GM18526 (cell line): ENCODE results near the gene MAML2.

ENCODE experiments used
- POLR2A ChIP-seq: IDR thresholded peaks from 3 replicates; pipeline ENCODE4 v1.6.1; 2011; ENCODE audit not compliant: insufficient read length; ENCODE audit errors: extremely low read depth

MAML2 gene

DNA sequence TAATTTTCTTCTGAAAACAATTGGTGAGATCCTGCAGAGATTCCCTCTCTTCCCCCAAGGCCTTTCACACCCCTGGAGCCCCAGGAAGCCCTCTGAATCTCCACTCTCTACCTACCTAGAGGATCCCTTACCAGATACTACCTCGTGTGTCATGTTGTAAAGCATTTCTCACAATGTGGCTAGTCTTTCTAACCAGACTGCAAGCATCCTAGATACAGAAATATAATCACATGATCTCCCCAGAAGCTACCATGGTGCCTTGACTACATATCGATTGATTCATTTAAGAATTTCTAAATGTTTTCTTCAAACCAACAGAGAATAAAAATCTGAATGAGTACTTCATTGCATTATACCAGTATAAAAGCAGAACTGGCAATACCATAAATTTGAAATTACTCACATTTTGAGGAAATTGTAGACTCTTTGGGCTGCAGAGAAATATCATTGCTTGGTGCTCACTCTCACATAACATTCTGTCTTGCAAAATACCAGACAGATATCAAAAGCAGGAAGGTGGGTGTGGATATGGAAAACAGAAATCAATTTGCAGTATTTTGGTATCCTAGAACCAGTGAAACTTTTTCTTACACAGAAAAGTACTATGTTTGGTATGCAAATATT, 113.5 kb downstream of the MAML2 start:
- no peak for TF ChIP-seq POLR2A

DNA sequence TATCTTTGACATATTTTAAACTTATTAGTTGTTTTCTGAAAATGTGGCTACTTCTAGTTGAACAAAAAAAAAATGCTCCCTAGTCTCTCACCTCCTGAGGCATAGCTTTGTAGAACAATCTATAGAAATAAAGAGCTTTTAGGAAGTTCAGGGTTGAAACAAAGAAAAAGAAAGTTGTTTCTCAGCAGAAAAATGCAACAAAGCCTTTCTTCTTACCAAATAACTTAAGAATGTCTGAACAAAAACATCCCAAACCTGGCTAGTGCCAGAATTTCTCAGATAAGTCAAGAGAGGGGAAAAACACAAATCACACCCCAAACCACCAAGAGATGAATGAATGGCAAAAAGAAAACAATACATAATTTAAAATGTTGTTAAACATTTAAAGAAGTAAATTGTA, 114.1 kb downstream of the MAML2 start:
- no peak for TF ChIP-seq POLR2A

DNA sequence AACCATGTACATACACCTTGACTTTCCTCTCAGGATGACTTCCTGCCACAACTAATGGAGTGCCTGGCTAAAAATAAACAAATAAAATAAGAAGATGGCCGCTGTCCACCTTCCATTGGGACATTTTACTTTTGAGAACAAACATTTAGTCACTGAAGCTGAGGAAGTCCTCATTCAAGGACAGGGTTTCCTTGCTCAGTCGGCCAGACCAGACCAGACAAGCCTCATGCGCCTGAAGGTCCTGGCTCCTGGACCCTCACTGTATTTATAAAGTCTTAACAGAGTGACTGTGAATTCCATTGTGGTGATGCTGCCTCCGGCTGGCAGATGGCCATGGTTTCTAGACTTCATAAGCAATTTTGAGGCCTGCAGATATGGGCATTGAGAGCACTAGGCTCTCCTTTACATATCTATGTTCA, 114.5 kb downstream of the MAML2 start:
- TF ChIP-seq POLR2A: no peak

DNA sequence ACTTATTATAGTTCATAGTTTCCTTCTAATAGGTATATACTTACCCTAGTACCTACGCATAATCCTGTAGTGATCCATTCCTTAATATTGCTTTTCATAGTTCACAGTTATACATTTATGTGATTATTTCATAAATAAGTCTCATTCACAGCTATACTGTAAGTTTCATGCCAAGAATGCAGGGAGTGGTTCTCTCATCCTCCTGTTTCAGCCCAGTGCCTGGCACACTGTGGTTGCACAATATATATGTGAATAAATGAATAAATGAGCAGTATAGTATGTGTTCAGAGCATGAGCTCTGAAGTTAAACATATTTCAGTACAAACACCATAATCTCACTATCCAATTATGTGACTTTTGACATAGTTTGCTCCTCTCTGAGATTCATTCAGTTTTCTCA, 115.8 kb downstream of the MAML2 start:
- no peak for TF ChIP-seq POLR2A

DNA sequence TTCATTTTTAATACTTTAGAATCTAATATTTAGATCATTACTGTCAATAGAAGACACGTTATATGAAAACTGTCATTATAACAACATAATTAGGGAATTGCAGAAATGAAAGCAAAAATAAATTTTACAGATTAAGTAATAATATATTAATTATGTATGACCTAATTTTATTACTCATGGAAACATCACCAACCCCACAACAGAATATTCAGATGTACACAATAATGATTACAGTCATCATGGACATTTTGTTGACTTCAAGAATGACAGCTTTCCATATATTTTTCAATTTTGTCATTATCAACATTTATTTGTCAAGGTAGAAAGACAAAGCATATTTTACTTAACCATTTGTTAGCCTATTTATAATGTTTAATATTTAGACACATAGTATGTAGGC, 119.9 kb downstream of the MAML2 start:
- TF ChIP-seq POLR2A: no peak

DNA sequence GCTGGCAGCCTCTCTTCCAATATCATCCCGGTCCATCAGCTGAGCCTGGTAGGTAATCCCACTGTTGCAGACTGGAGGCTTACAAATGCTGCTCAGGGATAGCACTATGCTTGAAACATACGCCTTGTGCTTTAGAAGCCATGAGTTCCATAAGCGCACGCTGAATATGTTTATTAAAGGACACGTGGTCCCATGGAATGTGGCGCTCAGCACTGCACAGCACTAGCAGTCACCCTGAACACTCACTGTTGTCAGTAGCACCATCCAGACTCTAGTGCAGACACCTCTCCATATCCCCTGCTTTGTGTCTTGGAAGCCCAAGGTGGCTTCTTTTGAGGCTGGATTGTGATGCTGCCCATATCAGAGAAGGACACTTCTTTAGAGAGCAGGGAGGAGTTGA, 120.9 kb downstream of the MAML2 start:
- TF ChIP-seq POLR2A: no peak

DNA sequence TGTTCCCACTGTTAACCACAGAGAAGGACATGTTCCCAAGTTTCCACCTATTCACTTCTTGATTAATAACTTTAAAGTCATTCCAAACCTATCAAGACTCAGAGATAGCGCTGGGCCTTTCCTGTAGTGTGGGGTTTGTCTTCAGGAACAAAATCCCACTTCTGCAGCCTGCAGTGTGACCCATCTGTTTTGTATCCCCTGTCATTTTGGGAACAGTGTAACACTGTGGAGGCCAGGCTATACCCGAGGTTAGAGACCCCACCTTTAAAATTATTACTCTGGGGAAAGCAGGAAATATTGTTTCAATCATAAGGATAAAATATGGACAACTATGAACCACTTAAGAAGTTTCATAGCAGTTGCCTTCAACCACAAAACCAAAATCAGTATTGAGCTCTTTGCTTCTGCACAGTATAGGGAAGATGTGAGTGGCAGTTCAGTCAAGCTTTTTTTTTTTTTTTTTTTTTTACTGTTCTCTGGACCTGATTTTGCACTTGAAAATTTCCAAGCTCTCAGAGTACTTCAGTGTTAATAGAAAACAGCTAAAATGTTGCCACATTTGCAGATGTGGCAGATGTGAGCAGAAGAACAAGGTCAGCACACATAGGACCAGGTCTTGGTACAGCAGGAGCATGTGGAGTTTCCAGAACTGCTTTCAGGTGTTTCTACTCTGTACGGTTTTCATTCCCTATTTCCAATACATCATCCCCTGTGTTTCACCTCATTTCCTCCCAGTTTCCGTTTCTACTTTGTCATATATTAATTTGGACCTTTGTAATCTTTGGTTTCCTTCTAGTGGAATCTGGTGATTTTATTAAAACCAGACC, 121.5 kb downstream of the MAML2 start:
- no peak for TF ChIP-seq POLR2A

DNA sequence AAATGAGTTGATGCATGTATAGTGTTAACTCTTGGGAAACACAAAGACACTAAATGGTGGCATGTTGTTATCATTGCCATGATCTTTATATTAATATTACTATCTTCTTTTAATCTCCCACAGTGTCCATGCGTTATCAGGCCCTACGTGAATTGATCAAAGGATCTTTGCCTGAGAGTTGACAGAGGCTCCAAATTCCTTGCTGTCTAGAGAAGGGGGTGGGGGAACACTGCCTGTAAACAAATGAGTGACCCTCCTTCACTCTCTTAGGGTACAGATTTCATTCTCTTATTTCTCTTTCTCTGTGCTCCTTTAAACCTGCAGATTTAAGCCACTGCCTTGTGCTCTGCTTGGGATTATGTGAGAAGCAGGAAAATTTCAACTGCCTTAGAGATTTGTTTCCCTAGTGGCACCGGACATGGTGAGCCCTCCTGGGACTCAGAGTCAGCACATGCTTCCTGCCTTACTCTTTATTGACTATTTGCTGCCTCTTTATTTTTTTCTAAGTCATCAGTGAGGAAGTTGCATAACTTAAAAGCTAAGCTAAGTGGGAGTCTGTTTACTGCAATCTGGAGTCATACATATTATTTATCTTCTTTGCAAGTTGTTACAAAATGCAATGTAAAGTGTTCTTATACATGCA, 122.9 kb downstream of the MAML2 start:
- no peak for TF ChIP-seq POLR2A

DNA sequence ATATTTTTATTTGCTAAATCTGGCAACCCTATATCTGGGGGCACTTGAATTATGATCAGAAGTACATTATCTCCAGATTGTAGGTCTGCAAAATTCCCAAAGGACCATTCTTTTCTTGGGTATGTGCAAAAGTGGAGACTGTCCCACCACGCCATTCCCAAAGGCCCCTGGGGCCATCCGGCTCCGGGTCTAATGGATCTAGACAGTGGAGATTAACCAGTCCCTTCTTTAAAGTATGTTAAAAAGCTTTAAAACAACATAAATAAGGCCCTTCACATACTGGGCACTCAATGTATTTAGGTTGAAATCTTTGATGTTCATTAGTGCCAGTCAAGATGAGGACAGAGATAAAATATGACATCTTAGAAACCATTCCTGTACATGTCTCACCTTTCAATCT, 124.1 kb downstream of the MAML2 start:
- TF ChIP-seq POLR2A: no peak

DNA sequence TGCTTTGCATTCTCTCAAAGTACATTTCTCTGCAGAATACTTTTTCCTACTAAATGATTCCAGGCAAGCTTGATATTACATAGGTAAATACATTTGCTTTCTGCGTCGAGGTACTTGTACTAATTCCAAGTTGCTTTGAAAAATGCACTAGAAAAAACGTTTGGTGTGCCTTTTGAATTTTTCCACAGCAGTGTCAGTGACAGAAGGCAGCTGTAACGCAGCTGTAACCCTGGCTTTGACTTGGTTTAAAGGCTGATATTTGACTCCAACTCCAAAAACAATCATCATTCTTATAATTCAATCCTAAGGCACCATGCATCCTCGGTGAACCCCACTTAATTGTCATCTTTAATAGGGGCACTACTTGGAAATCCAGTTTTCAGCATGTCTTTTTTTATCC, 125.0 kb downstream of the MAML2 start:
- TF ChIP-seq POLR2A: no peak

DNA sequence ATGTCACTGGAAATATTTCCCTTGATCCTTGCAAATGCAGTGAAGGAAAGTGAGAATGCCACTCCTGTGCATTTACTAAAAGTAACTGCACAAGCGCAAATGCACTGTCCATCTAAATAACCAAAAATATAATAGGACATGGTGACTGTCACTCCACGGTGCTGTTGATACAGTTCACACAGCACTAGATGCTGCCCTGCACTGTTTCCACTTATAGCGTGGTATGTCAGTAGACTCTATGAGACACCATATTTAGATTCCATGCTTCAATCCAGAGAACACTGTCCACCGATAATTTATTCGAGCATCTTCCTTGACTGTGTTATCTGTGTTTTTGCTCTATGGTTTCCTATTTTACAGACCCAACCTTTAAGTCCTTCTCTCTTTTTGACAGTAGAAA, 125.8 kb downstream of the MAML2 start:
- no peak for TF ChIP-seq POLR2A

DNA sequence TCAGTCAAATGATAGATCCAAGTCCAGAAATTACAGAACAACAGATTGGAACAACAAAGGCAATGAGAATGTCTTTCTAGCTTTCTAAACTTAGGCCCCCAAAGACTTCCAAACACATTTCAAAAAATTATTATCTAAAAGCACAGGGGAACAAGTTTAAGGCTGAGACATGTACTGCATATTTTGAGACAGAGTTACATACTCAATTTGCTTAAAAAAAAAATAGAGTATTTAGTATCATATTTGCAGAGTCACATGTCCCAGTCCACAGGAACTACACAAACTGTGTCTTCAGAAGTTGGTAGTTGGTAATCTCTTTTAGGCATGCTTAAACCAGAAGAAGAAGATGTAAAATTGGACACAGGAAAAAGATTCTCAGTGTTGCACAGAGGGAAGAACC, 127.2 kb downstream of the MAML2 start:
- TF ChIP-seq POLR2A: no peak

DNA sequence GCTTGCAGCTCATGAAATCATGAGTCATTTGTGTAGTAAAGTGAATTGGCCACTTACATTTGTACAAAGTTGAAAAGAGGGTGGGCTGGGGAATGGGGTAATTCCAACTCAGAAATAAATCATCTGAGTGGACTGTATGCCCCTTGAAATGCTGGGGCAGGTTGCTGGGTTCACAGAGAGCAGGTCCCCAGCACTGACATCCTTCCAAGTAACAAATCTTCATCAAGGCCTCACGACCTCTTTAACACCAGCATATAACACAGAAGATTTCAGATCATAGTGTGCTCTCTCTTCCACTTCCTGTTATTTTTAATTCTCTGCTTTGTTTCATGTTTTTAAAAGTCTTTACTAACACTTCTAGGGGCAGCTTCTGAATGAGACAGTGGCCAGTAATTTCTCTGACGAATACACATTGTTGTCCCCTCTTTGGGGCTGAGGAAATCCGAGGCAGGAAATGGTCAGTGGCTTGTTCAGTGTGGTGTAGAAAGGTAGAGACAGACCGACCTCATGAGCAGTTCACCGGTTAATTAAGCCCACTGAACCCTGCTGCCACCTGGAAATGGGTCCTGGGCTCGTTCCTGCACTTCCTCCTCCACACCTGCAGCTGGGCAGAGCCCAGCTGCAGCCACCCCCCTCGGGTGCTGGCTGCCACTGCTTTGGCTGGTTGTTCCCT, 127.7 kb downstream of the MAML2 start:
- TF ChIP-seq POLR2A: no peak

DNA sequence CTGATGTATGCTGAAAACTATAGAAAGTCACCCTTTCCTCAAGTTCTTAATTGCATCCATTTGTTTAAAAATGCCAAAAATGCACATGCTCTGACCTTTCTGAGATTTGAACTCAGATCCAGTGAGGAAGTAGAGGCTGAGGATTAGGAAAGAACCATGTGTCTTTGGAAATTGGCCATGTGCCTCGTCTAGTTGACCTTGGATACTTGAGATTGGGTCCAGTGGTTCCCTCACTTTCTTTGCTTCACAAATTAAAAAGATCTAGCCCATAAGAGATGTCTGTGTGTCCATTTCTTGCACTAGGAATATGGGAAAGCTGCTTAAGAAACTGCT, 128.3 kb downstream of the MAML2 start:
- no peak for TF ChIP-seq POLR2A

DNA sequence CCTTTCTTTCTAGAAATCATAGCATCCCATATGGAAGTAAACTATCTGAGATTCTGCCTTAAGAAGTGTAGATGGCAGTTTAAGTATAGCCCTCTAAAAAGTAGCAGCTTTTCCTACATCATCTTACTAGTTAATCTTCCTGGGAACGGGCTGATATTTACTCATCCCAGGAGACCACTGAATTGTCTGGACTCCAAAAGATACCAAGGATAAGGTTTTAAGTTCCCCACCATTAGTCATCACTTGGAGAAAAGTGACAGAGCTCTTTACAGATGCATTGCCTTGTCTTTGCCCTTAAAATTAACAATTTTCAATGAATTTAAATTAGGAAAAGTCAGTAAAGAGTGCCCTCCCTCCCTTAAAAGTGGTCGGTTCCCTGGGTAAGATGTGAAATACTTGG, 129.5 kb downstream of the MAML2 start:
- no peak for TF ChIP-seq POLR2A

DNA sequence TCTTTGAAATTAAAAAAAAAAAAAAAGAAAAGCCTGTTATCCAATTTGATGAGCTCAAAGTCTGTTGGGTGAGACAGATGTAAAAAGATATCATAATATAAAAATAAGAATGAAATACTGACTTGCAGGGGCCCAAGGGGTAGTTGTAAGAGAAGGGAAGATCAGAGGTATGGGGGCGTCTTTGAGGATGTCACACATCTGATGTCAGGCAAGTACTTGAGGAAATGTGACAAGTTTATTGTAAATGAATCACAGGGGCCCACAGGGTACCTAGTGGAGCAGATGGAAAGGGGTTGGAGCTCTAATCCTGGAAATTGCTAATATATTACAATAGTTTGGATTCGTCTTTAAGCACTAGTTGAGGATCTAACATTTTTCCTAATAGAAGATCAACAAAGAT, 131.6 kb downstream of the MAML2 start:
- no peak for TF ChIP-seq POLR2A
